Heart right ventricle (tissue), 16 donors: ENCODE results near the gene CCNDBP1. TPM values are rescaled to one million over a fixed set of nuclear protein-coding genes. Genes with fewer than 3 reads are reported as not detected.

ENCODE experiments used
- ATAC-seq, 8 donors: fragments of 200-7000 bp; cut with Tn5 transposase; one replicate each; pipeline ENCODE4 v1.9.1; 2020; ENCODE audit warnings: mild to moderate bottlenecking in 8 of 8, moderate library complexity in 8 of 8, moderate number of reproducible peaks in 1 of 8
- DNase-seq, 2 donors: peaks; one replicate each; pipeline ENCODE4 v3.0.0-alpha.2; 2020
- H3K27ac ChIP-seq, 10 donors: fragments of 200-600 bp; sonication (generic) in 2 of 10; one replicate each; pipeline versions ENCODE4 v1.5.0 to v1.8.0; 2020 to 2022; ENCODE audit warnings: mild to moderate bottlenecking in 3 of 10
- H3K27me3 ChIP-seq, 7 donors: fragments of 200-600 bp; one replicate each; pipeline ENCODE4 v1.8.0; 2021 to 2022; ENCODE audit warnings: mild to moderate bottlenecking in 2 of 7
- H3K36me3 ChIP-seq, 9 donors: fragments of 200-600 bp; sonication (generic) in 1 of 9; one replicate each; pipeline versions ENCODE4 v1.5.0 to v1.8.0; 2020 to 2022; ENCODE audit warnings: mild to moderate bottlenecking in 2 of 9
- H3K4me1 ChIP-seq, 9 donors: fragments of 200-600 bp; sonication (generic) in 1 of 9; one replicate each; pipeline versions ENCODE4 v1.5.0 to v1.8.0; 2020 to 2022; ENCODE audit warnings: mild to moderate bottlenecking in 4 of 9
- H3K4me3 ChIP-seq, 10 donors: fragments of 200-600 bp; sonication (generic) in 2 of 10; one replicate each; pipeline versions ENCODE4 v1.5.0 to v1.8.0; 2020 to 2022; ENCODE audit warnings: mild to moderate bottlenecking in 7 of 10, moderate library complexity in 2 of 10
- H3K9me3 ChIP-seq, 11 donors: fragments of 200-600 bp in 10 of 11; sonication (generic) in 2 of 11; one replicate each; pipeline versions ENCODE4 v1.5.0 to v1.8.0; 2013 to 2022; ENCODE audit warnings: mild to moderate bottlenecking in 2 of 11, control low read depth in 1 of 11, moderate library complexity in 1 of 11
- WGBS, 2 donors: extraction: QIAGEN DNeasy Blood & Tissue Kit; methylation state at CpG; one replicate each; pipeline ENCODE4 v1.1.7; 2013; ENCODE audit warnings: inconsistent platforms in 1 of 2; 5-methylcytosine and 5-hydroxymethylcytosine counted together
- intact Hi-C, 10 donors: fragments of 100-400 bp; cut with DNase I; formaldehyde crosslinking; loops; one replicate each; pipeline versions ENCODE4 v1.11.1 to v1.14.2; 2022
- polyA plus RNA-seq, 2 donors: library from polyadenylated mRNA; stranded (reverse); fragments of 200-250 nt; gene quantifications; one replicate each; pipeline ENCODE4 v1.2.3, GENCODE V29; 2013
- total RNA-seq, 10 donors: library from RNA; stranded (reverse); fragmentation: NEBNext Ultra II Directional in 3 of 10; extraction: Animal tissue kit (Norgen Biotek cat#: 25700) in 3 of 10; gene quantifications; one replicate each; pipeline versions ENCODE4 v1.2.1 to v1.2.4, GENCODE V29; 2021 to 2023
- TF ChIP-seq, protein P1 (sequence below), 9 donors: fragments of 200-600 bp; sonication (generic) in 2 of 9; IDR thresholded peaks; one replicate each; pipeline versions ENCODE4 v1.5.0 to v1.8.0; 2021 to 2022; ENCODE audit warnings: antibody characterized with exemption in 9 of 9, mild to moderate bottlenecking in 5 of 9, moderate library complexity in 1 of 9
- donor health status: Arrhythmogenic right ventricular cardiomyopathy.
- donor health status: ischemic (EF 13 %, LVEDD 7.1; RV severe dilation, severe dysfunction).
- donor health status: healthy with polysubstance abuse.
- donor health status: DM: no; HTN: yes; CAD: no.
- donor health status: DM: no; HTN: no; CAD: no.
- donor health status: ischemic (EF 25% LVEDD 6.9; RV normal size, moderate dysfunction).
- donor health status: ischemic (EF 25% LVEDD 5.7; RV mildly dilated, moderate dysfunction).
- donor health status: healthy.
- donor health status: DM: yes; HTN: yes; CAD: no.
- donor health status: Ischemic cardiomyopathy.
- donor health status: ischemic (EF 35%, LVEDD 5.7; RV mildly dilated, moderate dysfunction).
- donor health status: nonischemic (EF 11% LVEDD 7.7; RV severe dilation, severe dysfunction).
- donor health status: DM: yes; HTN: yes; CAD: no.
- donor health status: PGD.
- donor health status: ischemic (EF 29% LVEDD 5.4; RV normal size, mild dysfunction).
- donor health status: nonischemic (EF 23%, LVEDD 6.1; RV moderate dilation, normal function).

The CCNDBP1 gene
- total and polyA plus RNA-seq, 12 donors, result 27.6 to 65.1 (median 59.0) TPM

DNA sequence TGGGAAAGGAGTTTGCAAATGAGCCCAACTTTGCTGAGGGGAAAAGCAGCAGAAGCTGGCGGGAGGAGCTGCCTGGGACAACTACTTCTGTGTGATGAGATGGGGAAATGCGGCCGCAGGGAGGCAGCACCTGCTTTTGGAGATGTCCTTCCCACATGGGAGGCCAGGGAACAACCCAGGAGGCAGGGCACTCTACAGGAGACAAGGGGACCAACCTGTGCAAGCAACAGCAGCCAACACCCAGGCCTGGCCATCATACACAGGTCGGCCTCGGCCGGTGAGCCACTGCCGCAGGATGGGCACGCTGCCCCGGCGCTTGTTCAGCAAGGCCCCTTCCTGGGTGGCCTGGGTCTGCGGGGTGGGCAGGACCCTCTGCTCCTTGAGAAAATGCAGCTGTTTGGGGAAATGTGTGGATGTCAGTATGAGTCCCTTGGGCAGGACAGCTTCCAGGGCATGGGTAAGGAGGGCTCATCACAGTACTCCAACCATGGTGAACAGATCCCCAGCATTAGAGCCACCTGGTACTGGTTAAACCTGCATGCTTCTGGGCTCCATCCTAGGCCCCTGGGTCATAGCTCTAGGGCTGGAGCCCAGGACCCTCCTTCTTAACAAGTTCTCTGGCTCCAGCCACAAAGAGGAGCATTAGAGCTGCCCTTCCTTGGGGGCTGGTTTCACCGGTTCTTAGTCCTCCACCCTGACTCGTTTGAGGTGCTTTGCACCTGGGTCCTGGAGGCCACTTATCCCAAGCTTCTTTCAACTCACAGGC is 24.0 kb downstream of the CCNDBP1 start:
- Histone ChIP-seq H3K4me1 (peaks cover 0 to 4% (median 2%) of the 10 kb centered on the region in 9 donors), H3K27ac (no peak overlapping the region), H3K9me3 (no peaks in the 10 kb centered on the region), H3K36me3 (no peaks in the 10 kb centered on the region), H3K27me3 (peaks cover 0 to 26% (median 7%) of the 10 kb centered on the region in 7 donors), H3K4me3 (no peak overlapping the region)
- 72 to 74% methylated on average over 13 of the region's 13 CpGs for WGBS, 2 donors
- ATAC-seq (peak in 3 of 8 donors; percentile 7 to 60 (median 34)), DNase-seq (no peak)
- intact Hi-C loops, result loop anchor here in 1 of 10 donors (5.0 kb wide), 1 partner anchor 73 kb away; no protein-coding TSS in a partner anchor
- TF ChIP-seq, protein P1, sequence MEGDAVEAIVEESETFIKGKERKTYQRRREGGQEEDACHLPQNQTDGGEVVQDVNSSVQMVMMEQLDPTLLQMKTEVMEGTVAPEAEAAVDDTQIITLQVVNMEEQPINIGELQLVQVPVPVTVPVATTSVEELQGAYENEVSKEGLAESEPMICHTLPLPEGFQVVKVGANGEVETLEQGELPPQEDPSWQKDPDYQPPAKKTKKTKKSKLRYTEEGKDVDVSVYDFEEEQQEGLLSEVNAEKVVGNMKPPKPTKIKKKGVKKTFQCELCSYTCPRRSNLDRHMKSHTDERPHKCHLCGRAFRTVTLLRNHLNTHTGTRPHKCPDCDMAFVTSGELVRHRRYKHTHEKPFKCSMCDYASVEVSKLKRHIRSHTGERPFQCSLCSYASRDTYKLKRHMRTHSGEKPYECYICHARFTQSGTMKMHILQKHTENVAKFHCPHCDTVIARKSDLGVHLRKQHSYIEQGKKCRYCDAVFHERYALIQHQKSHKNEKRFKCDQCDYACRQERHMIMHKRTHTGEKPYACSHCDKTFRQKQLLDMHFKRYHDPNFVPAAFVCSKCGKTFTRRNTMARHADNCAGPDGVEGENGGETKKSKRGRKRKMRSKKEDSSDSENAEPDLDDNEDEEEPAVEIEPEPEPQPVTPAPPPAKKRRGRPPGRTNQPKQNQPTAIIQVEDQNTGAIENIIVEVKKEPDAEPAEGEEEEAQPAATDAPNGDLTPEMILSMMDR (IDR thresholded peaks at IDR 0.05), result peak in 4 of 9 donors; percentile 8 to 27 (median 14)

DNA sequence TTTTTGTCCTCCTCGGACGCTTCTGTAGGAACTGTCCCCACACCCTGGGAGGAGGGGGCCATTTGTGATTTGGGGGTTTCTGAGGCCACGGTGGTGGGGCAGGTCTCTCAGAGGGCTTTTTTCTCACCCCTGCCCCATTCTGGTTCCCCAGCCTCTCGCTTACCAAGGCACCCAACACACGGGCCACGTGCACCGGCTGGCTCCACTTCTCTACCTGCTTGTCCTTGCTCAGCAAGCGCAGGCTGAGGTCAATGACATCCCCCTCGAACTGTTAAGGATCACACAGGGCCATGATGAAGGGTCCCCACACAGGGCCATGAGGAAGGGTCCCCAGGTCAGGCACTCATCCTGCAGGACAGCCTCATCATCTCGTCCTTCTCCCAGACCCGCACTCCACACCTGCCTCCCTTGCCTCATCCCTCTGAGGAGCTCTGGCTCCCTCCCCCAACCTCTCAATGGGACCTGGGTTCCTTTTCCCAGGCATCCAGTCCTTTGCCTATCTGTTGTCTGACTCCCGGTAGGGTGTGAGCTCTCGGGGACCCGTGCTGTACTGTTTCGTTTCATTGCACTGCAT is 25.1 kb downstream of the CCNDBP1 start:
- TF ChIP-seq, protein P1 (IDR thresholded peaks at IDR 0.05), result no peak
- Histone ChIP-seq H3K27me3 (peaks cover 0 to 26% (median 7%) of the 10 kb centered on the region in 7 donors), H3K27ac (no peak overlapping the region), H3K4me1 (peaks cover 0 to 10% (median 0%) of the 10 kb centered on the region in 9 donors), H3K4me3 (no peak overlapping the region), H3K9me3 (no peaks in the 10 kb centered on the region), H3K36me3 (no peaks in the 10 kb centered on the region)
- intact Hi-C loops, result no loop called here
- no peak for ATAC-seq
- DNase-seq, result no peak
- WGBS, 2 donors, result 87 to 91% methylated on average over 15 of the region's 15 CpGs

DNA sequence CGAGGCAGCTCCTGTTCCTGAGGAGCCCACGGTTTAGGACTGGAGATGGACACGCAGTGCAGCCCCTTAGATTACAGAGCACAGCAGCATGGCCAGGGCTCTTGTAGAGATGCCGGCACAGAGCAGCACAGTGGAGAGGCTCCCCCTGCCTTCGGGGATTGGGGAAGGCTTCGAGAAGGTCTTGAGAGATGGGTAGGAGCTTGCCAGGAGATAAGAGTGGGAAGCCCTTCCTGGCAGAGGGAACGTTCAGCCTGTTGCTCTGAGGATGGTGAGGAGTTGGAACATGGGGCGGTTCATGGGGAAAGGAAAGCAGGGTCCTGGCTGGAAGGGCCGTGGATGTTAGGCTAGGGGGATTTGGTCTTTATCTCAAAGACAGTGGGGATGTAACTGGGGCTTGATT is 25.6 kb downstream of the CCNDBP1 start:
- DNase-seq, result no peak
- 75 to 77% methylated on average over 9 of the region's 9 CpGs for WGBS, 2 donors
- ATAC-seq, result no peak
- Histone ChIP-seq H3K9me3 (no peaks in the 10 kb centered on the region), H3K36me3 (no peaks in the 10 kb centered on the region), H3K27ac (no peak overlapping the region), H3K27me3 (peaks cover 0 to 26% (median 7%) of the 10 kb centered on the region in 7 donors), H3K4me3 (no peak overlapping the region), H3K4me1 (peaks cover 0 to 10% (median 0%) of the 10 kb centered on the region in 9 donors)
- intact Hi-C loops, result no loop called here
- TF ChIP-seq, protein P1 (IDR thresholded peaks at IDR 0.05), result no peak

DNA sequence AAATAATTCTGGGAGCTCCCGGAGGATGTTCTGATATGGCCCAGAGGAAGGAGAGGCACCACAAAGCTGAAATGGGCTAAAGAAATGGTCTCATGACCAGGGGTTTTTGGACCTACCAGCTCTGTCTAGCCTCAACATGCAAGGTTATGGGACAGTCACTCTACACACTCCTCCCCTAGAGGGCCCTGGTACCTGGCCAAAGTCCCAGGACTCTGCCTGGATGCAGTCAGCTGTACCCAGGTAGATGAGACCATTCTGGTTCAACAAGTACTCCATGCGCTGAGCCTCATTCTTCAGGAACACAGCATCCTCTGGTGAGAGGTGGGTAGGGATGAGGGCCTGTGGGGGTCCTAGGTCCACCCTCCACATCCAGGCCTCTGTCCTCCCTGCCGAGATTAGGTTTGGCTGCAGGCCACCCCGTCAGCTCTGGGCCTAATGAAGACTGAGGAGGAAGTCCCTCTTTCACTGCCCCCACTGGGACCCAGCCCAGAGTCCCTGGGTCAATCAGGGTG is 26.1 kb downstream of the CCNDBP1 start:
- 76 to 80% methylated on average over 4 of the region's 4 CpGs for WGBS, 2 donors
- TF ChIP-seq, protein P1 (IDR thresholded peaks at IDR 0.05), result no peak
- DNase-seq, result no peak
- intact Hi-C loops, result no loop called here
- Histone ChIP-seq H3K27ac (no peak overlapping the region), H3K27me3 (peaks cover 0 to 26% (median 7%) of the 10 kb centered on the region in 7 donors), H3K4me3 (no peak overlapping the region), H3K9me3 (no peaks in the 10 kb centered on the region), H3K36me3 (no peaks in the 10 kb centered on the region), H3K4me1 (peaks cover 0 to 10% (median 0%) of the 10 kb centered on the region in 9 donors)
- no peak for ATAC-seq
